GM12872 (cell line): ENCODE results near the gene ABHD4.

Experiments used
- TF ChIP-seq, protein P1 (sequence below): IDR thresholded peaks from 3 replicates; pipeline ENCODE4 v1.5.1; 2011; ENCODE audit warnings: low read depth, mild to moderate bottlenecking, low read length, moderate library complexity; ENCODE audit not compliant: insufficient read depth

Gene ABHD4

DNA sequence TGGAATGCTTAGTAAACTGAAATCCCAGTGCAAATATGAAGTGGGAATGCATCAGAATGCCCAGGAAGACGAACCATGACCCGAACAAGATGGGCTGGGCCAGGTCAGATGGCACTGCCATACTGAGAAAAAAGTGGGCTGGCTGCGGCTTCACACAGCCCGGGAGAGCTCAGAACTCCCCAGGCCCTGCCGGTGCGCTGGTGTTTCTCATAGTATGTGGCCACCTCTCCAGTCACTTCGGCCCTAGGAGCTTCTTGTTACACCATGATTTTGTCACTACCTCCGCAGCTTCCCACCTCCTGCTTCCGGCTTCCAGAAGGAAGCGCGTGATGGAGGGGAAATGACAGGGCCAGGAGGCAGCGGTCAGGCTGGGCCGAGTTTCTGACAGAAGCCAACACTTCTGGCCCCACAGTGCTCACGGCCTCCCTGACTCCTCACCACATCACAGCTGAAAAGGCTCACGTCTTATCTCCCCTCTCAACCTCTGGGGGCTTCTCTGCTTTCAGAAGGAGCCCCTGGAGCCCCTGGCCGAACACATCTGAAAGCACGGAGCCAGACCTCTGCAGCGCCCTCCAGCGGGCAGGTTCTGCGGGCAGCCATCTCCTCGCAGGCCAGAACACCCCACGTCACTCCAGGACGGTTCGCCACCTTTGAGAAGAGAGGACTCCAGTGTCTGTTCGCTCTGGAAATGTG, 39.7 kb upstream of the ABHD4 start:
- TF ChIP-seq, protein P1, sequence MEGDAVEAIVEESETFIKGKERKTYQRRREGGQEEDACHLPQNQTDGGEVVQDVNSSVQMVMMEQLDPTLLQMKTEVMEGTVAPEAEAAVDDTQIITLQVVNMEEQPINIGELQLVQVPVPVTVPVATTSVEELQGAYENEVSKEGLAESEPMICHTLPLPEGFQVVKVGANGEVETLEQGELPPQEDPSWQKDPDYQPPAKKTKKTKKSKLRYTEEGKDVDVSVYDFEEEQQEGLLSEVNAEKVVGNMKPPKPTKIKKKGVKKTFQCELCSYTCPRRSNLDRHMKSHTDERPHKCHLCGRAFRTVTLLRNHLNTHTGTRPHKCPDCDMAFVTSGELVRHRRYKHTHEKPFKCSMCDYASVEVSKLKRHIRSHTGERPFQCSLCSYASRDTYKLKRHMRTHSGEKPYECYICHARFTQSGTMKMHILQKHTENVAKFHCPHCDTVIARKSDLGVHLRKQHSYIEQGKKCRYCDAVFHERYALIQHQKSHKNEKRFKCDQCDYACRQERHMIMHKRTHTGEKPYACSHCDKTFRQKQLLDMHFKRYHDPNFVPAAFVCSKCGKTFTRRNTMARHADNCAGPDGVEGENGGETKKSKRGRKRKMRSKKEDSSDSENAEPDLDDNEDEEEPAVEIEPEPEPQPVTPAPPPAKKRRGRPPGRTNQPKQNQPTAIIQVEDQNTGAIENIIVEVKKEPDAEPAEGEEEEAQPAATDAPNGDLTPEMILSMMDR: peak; percentile 21; the same call in 1 of the 3 replicates

- TF ChIP-seq, protein P1: no peak
Observed at GRCh38 chr14:22559041-22559440, 39.1 kb upstream of the ABHD4 start.

DNA sequence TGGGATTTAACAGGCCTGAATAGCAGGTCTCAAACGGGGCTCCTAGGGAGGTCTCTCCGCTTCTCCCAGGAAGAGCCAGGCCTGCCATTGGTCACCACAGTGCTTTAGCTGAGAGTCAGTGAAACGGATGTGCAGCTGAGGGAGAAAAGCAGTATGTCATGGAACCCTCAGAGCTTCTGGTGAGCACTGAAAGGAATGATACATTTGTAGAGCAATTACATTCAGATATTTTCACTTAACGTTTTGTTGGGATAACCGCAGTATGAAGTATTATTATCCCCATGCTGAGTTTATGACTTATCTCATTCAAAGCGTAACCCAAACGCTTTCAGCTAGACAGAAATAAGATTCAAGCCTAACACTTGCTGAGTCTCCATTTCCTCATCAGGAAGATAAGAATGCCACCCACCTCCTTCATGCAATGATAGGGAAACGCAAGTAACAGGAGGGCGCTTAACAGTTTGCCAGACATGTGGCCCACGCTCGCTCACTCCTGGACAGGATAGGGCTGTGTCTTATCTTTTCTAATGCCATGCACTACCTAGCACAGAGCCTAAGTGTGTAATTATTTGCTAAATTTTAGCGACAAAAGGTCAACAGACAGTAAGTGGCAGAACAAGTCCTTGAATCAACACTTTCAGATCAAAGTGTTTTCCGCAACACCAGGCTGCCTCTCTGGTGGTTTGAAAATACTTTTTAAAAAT, 37.3 kb upstream of the ABHD4 start:
- TF ChIP-seq, protein P1: no peak

GRCh38 chr14:22561366-22561660, 36.8 kb upstream of the ABHD4 start:
- TF ChIP-seq, protein P1: no peak

DNA sequence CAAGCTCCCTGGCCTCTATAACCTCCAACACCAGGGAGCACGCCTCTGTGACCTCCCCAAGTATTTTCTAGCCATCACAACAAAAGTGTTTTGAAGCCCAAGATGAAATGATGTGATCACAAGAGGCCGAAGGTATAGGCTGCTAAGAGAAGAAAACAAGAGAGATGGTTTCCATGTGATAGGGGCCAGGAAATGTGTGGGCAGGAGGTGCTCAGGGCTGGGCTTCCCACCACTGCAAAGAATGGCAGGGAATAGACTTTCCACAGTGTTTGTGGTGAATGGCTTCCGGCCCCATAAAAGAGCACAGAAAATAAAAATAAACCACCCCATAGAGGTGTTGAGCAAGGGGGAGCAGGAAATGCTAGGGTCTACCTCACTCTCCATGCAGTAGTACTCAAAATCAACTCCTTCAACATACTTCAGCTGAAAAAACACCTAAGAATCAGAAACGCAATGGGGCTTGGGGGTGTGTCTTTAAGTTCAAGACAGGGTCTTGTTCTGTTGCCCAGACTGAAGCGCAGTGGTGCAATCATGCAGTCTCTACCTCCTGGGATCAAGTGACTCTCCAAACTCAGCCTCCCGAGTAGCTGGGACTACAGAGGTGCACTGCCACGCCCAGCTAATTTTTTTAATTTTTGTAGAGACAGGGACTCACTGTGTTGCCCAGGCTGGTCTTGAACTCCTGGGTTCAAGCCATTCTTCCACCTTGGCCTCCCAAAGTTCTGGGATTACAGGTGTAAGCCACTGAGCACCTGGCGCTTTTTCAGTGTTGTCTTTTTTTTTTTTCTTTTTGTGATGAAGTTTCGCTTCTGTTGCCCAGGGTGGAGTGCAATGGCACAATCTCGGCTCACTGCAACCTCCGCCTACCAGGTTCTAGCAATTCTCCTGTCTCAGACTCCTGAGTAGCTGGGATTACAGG, 36.2 kb upstream of the ABHD4 start:
- TF ChIP-seq, protein P1: no peak

- TF ChIP-seq, protein P1: no peak
Observed at GRCh38 chr14:22563987-22564386, 34.1 kb upstream of the ABHD4 start.

DNA sequence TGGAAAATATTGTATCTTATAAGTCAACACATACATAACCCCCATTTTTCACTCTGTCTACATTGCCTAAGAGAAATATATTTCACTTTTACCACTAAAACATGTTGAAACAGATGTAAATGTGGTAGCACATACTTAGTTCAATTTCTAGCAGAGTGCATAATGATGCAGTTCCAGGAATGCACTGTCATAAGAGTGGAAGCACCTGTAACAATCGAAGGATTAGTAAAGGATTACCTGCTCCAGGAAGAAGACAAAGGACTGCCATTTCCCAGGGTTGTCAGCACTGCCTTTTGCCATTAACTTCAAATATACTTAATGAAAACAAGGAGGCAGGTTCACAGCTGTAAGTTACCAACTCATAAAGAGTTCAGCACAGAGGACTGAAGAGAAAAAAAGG, 33.6 kb upstream of the ABHD4 start:
- TF ChIP-seq, protein P1: no peak
